SU-DHL-6 (cell line): ENCODE measurements around the gene SPARC.

ENCODE experiments used
- H2AFZ ChIP-seq: fragments of 200-600 bp; sonication (generic); 2 replicates; pipeline ENCODE4 v1.6.1; 2014; ENCODE audit warnings: low read depth, mild to moderate bottlenecking, moderate library complexity, mixed read lengths, antibody characterized with exemption, low read length; ENCODE audit not compliant: severe bottlenecking
- H3F3A ChIP-seq: fragments of 200-600 bp; shearing (Covaris generic); 2 replicates; pipeline ENCODE4 v1.6.0; 2016; ENCODE audit warnings: antibody characterized with exemption, mild to moderate bottlenecking; ENCODE audit not compliant: insufficient read depth
- H3K27ac ChIP-seq: fragments of 200-600 bp; sonication (generic); 2 replicates; pipeline ENCODE4 v1.5.1; 2016; ENCODE audit warnings: low read depth, mild to moderate bottlenecking, low read length, moderate library complexity, mixed read lengths
- H3K27me3 ChIP-seq: fragments of 200-600 bp; sonication (generic), shearing (Covaris generic); 2 replicates; pipeline ENCODE4 v1.6.0; 2014; ENCODE audit warnings: mild to moderate bottlenecking, low read length
- H3K36me3 ChIP-seq: fragments of 200-600 bp; sonication (generic); 2 replicates; pipeline ENCODE4 v1.6.1; 2014; ENCODE audit warnings: mild to moderate bottlenecking, low read length, mixed read lengths
- H3K4me2 ChIP-seq: fragments of 300-600, 200-600 bp; shearing (Covaris generic), sonication (generic); 2 replicates; pipeline ENCODE4 v1.6.0; 2014; ENCODE audit warnings: low read length, low read depth, mild to moderate bottlenecking; ENCODE audit not compliant: poor library complexity, severe bottlenecking
- H3K4me3 ChIP-seq: fragments of 200-600 bp; sonication (generic); 2 replicates; pipeline ENCODE4 v1.5.1; 2014; ENCODE audit warnings: antibody characterized with exemption, low read length, mild to moderate bottlenecking, mixed read lengths; ENCODE audit not compliant: insufficient read depth, poor library complexity, severe bottlenecking
- H3K79me2 ChIP-seq: fragments of 200-600 bp; sonication (generic); 2 replicates; pipeline ENCODE4 v1.6.1; 2014; ENCODE audit warnings: mild to moderate bottlenecking, low read length, moderate library complexity; ENCODE audit not compliant: insufficient read depth
- H3K9ac ChIP-seq: fragments of 200-600 bp; sonication (generic); 2 replicates; pipeline ENCODE4 v1.7.0; 2014; ENCODE audit warnings: mild to moderate bottlenecking, low read length
- H3K9me2 ChIP-seq: fragments of 200-600 bp; sonication (generic); replicated peaks from 2 replicates; pipeline ENCODE4 v1.6.1; 2014; ENCODE audit warnings: low read length; ENCODE audit not compliant: insufficient read depth
- H3K9me3 ChIP-seq: fragments of 200-600 bp; sonication (generic); 2 replicates; pipeline ENCODE4 v1.6.1; 2014; ENCODE audit warnings: low read length, mixed read lengths; ENCODE audit not compliant: insufficient read depth
- H4K20me1 ChIP-seq: fragments of 200-600 bp; sonication (generic); 2 replicates; pipeline ENCODE4 v1.6.1; 2014; ENCODE audit warnings: low read depth, mild to moderate bottlenecking, antibody characterized with exemption, low read length, moderate library complexity, mixed read lengths
- EZH2phosphoT487 ChIP-seq: fragments of 200-600 bp; sonication (generic), shearing (Covaris generic); conservative IDR thresholded peaks from 2 replicates; pipeline ENCODE4 v1.6.1; 2018; ENCODE audit warnings: mild to moderate bottlenecking, antibody characterized with exemption, low read length, moderate library complexity, mixed read lengths
- TF ChIP-seq, protein P1 (sequence below): fragments of 200-600 bp; sonication (generic); IDR thresholded peaks from one replicate; pipeline ENCODE4 v1.5.1; 2017; ENCODE audit warnings: antibody characterized with exemption, mild to moderate bottlenecking, low read length, moderate library complexity; ENCODE audit not compliant: insufficient read depth, poor library complexity, severe bottlenecking

Gene SPARC

DNA sequence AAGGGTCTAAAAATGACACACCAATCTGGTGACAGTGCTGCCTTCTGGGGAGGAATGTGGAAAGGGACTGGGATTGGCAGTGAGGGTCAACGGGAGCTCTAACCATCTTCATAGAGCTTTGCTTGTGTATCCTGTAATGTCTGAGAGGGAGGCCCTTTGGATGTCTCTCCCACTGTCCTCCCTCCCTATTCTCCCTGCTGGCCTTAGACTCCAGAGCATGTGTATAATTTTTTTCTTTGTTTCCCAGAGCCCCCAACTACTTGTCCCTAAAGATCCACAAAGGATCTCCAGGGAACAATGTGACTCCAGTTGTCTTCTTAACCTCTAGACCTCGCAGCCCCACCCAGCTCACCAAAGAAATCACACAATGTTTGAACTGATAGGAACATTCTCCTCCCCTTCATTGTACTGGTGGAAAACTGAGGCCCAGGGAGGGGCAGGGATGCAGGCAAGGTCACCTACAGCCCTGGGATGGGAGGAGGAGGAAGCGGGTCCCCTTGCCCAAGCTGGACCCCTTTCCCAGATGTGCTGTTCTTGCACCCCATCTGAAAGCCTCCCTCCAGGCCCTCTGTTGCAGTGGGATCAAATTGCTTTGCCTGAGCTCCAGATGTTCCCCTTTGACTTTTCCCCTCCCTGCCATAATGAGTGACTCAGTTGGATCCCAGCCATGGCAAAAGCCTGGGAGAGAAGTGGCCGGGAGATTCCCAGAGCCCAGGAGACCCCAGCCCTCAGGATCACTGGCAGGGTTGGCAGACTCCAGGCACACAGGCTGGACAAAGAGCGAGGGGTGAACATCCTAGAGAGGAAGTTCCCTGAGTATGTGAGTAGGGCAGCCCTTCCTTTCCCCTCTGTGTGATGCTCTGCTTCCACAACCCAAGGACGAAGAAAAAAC is 21.8 kb downstream of the SPARC start:
- Histone ChIP-seq H3K9ac (no peak overlapping the region), H3K9me3 (no peaks in the 10 kb centered on the region), H3K27me3 (no peaks in the 10 kb centered on the region), H4K20me1 (no peaks in the 10 kb centered on the region), H3K9me2 (no peaks in the 10 kb centered on the region), H3F3A (no peaks in the 10 kb centered on the region), H2AFZ (no peak overlapping the region), H3K79me2 (no peaks in the 10 kb centered on the region), H3K4me3 (no peak overlapping the region), H3K27ac (no peak overlapping the region), H3K4me2 (no peak overlapping the region), H3K36me3 (no peaks in the 10 kb centered on the region)
- TF ChIP-seq, protein P1, sequence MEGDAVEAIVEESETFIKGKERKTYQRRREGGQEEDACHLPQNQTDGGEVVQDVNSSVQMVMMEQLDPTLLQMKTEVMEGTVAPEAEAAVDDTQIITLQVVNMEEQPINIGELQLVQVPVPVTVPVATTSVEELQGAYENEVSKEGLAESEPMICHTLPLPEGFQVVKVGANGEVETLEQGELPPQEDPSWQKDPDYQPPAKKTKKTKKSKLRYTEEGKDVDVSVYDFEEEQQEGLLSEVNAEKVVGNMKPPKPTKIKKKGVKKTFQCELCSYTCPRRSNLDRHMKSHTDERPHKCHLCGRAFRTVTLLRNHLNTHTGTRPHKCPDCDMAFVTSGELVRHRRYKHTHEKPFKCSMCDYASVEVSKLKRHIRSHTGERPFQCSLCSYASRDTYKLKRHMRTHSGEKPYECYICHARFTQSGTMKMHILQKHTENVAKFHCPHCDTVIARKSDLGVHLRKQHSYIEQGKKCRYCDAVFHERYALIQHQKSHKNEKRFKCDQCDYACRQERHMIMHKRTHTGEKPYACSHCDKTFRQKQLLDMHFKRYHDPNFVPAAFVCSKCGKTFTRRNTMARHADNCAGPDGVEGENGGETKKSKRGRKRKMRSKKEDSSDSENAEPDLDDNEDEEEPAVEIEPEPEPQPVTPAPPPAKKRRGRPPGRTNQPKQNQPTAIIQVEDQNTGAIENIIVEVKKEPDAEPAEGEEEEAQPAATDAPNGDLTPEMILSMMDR, result no peak
- no peak for TF ChIP-seq EZH2phosphoT487

DNA sequence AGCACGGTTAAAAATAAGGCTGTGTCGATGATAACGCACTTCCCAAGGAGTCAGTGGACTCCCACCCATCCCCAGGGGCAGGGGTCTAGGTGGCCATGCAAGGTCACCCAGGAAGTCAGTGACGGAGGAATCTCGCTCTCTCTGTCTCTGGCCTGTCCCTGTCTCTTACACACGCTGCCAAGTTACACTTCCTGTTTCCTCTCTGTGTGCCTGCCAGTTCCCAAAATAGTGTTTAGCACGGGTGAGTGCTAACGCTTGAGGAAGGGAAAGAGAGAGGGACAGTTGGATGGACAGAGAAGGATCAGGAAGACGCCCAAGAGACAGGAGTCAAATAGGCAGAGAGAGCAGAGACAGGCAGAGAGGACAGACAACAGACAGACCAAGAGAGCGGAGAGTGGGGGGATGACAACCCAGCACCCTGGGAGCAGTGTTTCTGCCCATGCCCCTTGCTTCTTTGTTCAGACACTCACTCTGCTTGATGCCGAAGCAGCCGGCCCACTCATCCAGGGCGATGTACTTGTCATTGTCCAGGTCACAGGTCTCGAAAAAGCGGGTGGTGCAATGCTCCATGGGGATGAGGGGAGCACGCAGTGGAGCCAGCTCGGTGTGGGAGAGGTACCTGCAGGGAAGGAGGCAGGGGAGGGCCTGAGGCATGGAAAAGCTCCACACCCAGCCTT is 23.0 kb downstream of the SPARC start:
- Histone ChIP-seq H3K79me2 (no peaks in the 10 kb centered on the region), H3K36me3 (no peaks in the 10 kb centered on the region), H3K4me2 (no peak overlapping the region), H3K27ac (no peak overlapping the region), H3K27me3 (no peaks in the 10 kb centered on the region), H3K9ac (no peak overlapping the region), H4K20me1 (no peaks in the 10 kb centered on the region), H3K9me3 (no peaks in the 10 kb centered on the region), H3K4me3 (no peak overlapping the region), H3F3A (no peaks in the 10 kb centered on the region), H3K9me2 (no peaks in the 10 kb centered on the region), H2AFZ (no peak overlapping the region)
- TF ChIP-seq, protein P1, result no peak

DNA sequence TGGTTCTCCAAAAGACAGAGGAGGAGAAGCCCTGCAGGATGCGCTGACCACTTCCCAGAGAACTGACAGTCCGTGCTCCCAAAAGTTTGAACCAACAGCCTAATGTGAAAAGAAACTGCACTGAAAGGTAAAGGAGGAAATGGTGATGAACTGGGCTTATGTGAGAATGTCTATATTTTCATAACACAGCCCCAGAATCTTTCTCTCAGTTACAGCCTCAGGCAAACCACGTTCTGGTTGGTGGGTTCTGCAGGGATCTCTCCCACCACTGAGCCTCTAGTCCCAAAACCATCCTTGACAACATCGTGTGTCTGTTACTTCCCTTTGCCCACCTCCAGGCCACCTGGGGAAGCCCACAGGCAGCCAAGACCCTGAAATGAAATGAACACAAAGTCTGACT is 23.9 kb downstream of the SPARC start:
- Histone ChIP-seq H3K4me3 (no peak overlapping the region), H3K36me3 (no peaks in the 10 kb centered on the region), H3K4me2 (no peak overlapping the region), H2AFZ (no peak overlapping the region), H3K27ac (no peak overlapping the region), H3F3A (no peaks in the 10 kb centered on the region), H3K9me3 (no peaks in the 10 kb centered on the region), H4K20me1 (no peaks in the 10 kb centered on the region), H3K9me2 (no peaks in the 10 kb centered on the region), H3K27me3 (no peaks in the 10 kb centered on the region), H3K9ac (no peak overlapping the region), H3K79me2 (no peaks in the 10 kb centered on the region)
- TF ChIP-seq EZH2phosphoT487, result no peak
- TF ChIP-seq, protein P1, result no peak
